NCI-H510A (cell line): ENCODE measurements around the gene QRFP.

ENCODE experiments used
- DNase-seq: peaks from one replicate; lab custom pipeline; 2025; lab: John Stamatoyannopoulos, UW

Gene QRFP

DNA sequence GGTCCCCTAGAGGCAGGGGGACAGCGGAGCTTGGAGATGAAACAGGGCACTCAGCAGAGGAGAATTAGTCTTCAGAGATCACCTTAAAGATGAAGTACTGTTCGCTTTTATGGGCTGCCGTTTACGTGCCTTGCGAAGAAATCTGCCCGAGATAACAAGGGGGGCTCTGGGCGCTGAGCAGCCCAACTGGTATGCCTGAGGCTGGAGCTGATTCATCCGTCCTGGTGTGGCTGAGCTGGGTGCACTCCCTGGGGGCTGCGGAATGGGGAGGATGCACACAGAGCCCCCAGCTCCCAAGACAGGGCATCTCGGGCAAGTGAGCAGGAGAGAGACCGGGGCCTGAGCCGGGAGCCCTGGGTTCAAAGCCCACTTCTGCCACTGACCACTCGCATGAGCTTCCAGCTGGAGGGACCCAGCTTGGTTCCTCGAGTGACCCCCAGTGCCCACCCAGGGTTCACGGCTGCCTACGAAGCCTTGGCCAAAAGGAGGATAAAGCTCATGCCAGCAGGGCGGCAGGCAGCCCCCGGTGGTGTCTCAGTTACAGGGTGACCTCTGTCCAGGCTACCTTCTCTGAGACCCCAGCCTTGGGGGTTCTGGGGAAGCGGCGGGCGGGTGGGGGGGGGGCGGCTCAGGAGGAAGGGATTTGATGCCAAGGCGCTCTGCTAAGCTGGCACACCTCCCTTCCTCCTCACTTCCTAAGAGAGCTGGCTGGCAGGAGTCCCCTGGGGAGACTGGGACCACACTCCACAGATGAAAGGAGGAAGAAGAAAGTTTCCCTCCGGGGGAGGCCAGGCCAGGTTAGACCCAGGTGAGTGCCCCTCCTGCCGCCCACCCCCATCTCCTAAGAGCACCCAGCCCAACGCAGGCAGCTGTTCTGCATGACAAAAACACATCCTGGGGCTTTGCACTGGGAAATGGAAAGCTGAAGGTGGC lies 36.8 kb upstream of the QRFP start:
- no peak for DNase-seq

DNA sequence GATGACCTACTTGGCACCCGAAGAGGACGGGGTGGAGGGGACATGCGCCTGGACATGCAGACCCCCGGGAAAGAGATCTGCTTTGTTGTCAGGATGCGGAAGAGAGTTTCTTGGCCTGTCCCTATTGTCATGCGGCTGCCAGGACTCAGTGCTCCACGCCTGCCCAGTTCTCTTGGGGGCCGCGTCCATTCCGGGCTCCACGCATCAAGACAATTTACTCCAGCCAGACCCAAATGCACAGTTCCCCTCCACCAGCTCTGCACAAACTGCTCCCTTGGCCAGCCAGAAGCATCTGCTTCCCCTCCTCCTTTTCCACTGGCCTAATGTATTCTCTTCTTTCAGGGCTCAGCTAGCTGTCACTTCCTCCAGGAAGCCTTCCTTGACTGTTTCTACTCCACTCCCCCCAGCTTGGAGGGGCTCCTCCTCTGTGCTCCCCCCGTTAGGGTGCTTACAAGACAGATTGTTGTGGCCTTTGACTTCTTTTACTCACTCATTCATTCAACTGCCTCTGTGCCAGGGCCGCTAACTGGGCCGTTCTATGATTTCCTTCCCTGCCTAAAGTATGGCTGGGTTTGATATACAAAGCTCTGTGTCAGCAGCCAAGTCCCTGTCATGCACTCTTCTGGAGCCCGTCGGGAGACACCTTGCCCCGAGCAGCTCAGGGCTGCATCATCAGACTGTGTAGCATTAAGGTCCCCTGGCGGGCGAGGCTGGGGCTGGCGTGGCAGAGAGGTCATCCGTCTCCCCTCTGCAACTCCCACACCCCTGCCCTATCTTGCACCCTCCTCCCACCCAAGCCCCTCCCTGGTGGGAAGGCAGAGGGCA lies 35.9 kb upstream of the QRFP start:
- no peak for DNase-seq

DNA sequence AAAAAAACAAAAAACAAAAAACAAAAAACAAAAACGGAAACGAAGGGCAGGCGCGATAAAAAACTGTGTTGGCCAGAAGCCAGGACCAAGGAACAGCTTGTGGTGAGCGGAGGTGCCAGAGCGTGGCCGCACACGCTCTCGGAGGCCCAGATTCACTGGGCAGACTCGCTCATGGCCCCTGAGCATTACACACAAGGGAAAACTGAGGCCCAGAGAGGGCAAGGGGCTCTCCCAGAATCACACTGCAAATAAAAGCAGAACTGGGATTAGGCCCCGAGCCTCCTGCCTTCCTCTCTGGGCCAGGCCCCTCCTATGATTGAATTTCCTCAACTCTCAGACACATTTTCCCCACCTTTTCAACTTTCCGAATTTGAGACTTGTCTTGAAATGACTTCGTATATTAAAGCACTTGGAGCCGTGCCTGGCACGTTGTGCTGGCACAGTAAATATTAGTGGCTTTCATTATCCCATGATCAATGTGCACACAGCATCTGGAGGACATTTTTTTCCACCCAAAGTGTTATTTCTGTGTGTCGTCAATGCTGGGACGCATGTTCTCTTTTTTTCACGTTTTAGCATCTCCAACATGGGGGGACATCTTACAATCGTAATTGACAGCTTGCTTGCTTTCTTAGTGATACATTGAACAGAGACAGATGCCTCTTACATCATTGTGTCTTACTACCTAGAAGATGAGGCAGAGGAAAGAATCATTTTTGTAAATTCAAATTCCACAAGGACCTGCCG lies 35.1 kb upstream of the QRFP start:
- DNase-seq: no peak

DNA sequence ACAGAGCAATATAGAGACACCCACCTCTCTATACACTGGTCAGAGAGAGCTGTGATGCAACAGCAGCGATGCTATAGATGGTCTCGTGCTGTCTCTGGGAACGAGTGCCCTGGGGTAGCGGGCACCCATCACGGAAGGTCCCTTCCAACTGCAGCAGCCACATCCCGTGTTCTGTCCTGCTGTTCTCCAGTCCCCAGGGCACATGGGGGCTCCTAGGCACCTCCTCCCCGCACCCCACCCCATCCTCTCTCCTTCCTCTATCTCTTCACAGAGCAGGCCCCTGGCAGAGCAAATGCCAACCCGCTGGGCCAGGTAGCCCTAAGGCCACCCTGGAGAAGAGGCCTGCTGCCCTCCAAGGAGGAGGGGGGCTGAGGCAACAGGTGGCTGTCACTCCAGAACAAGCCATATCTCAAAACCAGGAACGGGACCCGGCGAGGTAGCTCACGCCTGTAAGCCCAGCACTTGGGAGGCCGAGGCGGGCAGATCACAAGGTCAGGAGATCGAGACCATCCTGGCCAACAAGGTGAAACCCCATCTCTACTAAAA lies 34.3 kb upstream of the QRFP start:
- no peak for DNase-seq

DNA sequence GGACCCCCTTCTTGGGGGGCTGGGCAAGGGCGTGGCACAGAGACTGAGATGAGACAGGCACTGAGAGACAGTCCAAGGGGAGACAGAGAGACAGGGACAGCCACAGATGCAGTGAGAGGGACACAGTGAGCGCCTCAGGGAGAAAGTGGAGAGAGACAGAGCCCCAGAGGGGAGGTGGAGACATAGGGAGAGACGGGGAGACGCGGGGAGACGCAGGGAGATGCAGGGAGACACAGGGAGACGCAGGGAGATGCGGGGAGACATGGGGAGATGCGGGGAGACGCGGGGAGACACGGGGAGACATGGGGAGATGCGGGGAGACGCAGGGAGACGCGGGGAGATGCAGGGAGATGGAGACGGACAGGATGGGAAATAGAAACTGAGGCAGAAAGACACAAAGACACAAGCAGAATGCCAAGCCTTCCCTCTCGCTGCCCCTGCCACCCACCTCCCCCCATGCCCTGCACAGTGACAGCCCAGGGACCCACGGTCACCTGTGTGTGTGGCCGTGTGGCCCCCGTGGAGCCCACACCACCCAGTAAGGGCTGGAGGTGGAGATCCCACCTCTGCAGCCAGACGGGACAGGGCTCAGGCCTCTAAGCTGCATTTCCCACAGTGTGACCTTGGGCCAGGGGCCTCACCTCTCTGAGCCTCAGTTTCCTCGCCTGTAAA lies 33.7 kb upstream of the QRFP start:
- DNase-seq: no peak

DNA sequence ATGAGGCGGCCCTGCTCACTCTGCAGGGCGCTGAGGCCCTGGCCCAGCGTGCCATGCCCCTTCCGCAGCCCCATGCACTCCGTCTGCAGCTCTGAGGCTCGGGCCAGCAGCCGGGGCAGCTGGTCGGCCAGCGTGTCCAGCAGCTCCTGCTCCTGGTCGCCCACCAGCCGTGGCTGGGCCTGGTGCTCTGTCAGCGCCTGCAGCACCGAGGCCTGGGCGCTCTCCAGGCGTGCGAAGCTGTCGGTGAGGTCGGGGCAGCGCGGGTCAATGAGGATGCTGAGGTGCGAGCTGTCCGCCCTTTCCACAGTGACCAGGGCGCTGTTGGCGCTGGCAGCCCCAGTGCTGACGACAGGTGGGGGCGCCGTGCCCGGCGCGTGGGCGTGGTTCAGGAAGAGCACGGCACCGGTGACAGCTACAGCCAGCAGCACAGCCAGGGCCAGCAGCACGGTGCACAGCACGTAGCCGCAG lies 33.0 kb upstream of the QRFP start:
- DNase-seq: no peak

DNA sequence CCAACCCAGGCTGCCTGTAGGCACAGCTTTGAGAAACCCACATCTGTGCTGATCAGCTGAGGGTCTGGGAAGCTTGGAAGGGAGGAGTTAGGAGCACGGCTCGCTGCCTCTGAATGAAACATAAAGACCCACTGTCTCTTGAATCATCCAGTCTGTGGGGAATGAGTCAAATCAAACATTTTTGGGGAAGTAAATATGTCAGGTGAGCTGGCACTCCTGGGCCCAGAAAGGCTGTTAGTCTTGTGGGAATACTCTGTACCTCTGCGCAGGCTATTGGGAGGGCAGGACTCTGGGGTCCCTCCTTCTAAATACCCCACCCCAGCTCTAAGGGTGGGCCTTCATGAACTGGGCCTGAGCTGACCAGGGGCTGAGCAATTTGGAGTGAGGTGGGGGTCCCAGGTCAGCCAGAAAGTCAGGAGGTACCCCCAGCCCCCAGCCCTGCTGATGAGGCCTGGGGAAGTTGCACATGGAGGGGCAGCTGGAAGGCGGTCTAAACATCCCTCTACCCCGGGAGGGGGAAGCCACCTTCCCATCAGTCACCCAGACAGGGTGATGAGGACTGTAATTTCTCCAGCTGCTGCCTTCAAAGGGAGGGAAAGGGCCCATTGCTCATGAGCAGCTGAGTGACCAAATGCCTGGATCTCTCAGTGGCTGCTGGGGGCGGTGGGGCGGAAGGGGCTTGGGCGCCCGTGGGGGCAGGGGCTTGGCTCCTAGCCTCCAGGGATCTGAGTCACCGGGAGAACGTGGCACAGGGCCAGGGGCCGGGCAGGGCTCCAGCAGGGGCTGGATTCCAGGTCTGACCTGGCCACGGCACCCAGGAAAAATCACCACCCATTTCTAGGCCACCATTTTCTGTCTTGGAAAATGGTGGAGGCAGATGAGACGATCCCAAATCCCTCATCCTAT lies 31.6 kb upstream of the QRFP start:
- DNase-seq: no peak

DNA sequence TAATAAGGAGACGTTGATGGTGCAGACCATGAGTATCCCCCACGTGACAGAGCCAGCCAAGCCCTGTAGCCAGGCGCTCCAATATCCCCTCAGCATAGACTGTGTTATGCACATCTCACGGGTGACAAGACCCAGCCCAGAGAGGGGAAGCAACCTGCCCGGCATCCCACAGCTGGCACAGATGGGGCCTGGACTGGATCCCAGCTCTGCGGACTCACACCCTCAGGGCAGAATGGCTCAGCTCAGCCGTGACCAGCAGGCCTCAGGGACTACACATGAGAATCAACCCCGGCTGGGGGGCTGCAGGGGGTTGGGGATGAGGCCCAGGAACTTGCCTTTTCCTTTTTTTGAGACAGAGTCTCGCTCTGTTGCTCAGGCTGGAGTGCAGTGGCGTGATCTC lies 30.7 kb upstream of the QRFP start:
- no peak for DNase-seq

DNA sequence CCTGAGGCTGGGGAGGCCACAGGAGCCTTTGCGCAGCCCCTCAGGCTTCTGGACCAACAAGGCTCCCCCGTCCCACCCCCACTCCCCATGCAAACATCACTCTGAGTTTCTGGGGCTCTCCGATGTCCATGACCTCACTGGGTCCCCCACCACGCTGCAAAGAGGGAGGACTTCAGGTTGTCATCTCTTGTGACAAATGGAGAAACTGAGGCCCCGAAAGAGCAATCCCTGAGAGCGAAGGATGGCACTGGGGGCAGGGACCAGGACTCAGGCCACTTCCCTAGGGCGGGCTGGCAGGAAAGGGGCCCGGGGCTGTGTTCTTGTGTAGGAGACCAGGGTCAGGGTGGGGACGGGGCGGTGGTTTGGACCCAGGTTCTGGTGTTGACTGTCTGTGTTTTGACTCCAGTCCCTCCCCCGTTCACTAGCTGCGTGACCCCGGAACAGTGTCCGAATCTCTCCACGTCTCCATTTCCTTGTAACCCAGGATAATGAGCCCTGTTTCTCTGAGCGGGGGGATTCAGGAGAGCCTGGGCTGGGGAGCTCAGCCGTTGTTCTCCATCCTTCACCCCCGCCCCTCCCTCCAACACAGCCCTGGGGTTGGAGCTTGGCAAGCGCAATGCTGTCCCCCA lies 28.6 kb upstream of the QRFP start:
- DNase-seq: no peak

DNA sequence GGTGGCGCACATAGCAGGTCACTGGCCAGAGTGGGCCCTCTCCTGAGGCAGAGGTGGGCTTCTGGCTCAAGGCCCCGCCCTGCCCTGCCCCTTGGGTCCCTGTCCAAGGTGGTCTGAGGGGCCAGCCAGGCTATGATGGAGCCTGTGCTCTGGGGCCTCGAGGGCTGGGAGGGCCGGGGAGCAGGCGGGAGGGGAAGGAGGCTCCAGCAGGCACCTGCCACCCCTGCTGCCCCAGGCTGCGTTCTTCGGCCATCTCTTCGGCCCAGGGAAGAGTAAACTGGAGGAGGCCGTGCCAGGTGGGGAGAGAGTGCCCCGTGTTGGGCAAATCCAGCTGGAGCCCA lies 27.8 kb upstream of the QRFP start:
- DNase-seq: no peak

DNA sequence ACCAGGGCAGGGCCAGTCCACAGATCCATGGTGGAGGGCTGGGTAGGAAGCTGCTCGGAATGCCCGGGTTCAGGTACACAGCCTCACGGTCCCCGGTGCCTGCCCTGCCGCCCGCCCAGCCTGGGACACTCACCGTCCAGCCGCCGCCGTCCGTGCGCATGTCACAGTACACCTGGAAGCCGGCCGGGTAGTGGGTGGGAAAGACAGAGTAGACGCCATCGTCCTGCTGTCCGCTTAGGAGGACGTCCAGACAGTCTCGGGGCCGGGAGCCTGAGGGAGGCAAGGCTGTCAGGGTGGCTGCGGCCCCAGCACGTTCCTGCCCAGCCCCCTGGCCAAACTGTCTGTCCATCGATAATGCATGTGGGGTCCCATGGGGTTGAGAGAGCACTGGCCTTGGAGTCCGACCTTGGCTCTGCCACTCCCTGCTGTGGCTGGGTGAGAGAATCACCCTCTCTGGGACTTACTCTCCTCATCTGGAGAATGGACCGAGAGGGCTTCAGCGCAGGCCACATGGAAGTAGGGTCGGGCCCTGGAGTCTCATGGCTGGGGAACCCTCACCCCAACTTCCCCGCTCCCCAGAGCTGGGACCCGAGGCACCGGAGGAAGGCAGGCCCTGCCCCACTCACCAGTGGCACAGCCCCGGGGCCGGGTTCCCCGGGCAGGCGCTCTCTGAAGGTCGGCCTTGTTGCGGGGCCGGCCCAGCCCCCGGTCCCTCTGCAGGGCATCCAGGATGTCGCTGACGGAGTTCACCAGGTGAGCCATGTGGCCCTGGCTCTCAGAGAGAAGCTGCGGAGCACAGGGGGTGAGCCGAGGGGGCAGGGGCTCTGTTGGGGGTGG lies 27.2 kb upstream of the QRFP start:
- no peak for DNase-seq

DNA sequence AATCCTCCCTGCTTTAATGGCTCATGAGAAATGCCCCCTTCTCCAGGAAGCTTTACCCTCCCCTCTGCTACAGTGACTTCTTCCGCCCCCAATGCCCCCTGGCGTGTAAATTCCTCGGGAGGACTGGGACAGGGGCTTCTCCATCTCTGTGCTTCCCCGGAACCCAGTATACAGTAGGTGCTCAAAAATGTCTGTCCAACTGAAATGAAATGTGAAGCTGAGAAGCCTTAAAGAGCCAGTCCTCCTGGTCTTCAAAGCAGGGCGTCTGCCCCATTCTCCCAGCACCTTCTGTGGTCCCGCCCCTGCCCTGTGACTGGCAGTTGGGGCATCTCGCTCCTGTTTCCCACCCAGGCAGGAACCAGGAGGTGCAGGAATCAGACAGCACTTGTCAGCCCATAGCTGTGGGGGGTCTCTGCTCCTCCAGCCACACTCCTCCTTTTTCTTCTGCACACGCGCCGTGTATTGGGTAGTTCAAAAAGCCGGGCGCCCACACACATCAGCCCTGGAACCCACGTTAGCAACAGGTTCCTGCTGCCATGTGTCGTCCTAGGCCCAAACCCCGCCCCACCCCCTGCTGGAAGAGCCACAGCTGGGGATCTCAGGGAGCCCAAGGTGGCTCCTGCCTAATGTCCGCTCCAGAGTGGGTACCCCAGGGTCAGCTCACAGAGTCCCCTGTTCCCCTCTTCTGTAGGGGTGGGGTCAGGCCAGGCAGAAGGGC lies 26.4 kb upstream of the QRFP start:
- DNase-seq: no peak

DNA sequence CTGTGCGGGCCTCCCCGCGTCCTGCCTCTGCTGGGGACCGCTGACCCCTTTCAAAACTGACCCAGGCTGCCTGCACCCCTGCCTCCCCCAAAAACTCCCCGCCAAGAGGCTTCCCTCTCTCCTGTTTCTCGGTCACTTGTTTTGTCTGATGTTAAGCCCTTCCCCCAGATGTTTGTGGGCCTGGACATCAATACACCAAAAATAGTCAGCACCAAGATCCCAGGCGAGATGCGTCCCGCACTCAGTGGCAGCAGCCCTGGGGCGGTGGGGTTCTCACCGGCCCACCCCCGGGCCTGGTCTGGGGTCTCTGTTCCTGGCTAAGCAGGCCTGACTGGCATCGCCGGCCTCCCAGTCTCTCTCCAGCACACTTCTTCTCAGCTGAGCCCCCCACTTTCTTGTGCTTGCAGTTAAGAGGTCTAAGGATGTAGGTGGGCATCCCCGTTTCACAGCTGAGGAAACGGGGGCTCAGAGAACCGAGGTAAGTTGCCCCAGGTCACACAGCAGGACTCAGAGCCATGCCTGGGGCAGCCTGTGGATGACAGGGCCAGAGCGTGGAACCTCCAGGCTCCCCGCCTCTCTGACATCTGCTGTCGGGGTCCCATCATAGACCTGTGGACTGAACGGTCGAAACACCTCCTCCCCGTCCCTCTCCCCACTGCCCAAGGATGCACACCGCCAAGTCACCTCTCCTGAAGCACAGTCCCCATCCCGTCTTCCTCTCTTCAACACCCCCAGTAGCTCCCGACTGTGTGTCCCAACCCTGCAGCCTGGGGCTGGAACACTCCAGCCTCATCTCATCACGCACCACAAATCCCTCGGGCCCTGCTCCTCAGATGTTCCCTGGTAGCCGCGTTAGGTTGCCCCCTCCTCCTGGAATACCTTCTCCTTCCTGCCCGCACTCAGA lies 25.6 kb upstream of the QRFP start:
- DNase-seq: no peak

DNA sequence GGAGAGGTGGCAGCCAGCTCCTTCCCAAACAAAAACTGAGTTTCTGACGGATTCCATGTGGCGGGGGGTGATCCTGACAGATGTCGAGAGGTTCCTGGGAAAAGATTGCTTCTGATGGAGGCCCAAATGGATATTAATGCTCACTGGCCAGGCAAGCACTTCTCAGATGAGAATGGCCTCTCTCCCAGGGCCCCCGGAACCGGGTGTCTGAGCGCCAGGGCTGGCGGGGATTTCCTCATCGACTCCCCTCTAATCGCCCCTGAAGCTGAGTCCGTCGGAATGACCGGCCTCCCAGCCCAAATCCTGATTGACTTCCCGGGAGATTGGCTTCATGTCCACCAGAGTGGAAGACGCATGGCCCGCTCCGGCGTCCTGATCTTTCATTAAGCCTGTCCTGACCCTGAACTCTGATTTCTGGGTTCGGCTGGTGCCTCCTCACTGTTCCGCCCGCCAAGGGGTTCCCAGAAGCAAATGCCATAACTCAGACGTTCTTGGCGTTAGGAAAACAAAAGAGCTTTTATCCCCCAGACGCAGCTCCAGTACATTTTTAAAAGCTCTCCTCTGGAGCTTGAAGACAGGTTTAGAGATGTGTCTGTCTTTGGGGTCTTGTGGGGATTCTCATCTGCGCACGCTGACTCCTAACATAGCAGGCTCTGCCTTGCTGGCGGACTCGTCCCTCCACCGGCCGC lies 24.8 kb upstream of the QRFP start:
- DNase-seq: no peak

DNA sequence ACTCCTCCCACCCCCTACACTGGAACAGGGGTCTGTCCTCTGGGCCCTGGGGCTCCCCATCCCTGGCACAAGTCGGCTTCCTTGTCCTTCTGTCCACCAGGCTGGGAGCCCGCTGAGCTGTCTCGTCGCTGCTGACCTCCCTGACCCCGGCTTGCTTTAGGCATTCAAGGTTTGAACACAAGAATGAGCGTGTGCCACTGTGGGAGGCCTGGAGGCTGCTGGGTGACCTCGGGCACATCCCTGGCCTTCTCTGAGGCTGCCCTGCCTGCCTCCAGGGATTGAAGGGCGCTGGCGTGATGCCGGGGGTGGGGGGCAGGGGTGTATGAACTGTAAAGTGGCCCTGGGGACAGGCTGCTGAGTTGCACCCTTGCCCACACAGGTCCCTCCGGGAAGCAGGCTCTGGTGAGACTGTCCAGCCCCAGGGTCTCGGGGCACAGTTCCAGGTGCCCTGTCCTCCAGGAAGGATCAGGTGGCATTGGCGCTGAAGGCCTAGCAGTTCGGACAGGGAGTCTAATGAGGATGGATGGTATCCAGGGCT lies 24.2 kb upstream of the QRFP start:
- DNase-seq: no peak

DNA sequence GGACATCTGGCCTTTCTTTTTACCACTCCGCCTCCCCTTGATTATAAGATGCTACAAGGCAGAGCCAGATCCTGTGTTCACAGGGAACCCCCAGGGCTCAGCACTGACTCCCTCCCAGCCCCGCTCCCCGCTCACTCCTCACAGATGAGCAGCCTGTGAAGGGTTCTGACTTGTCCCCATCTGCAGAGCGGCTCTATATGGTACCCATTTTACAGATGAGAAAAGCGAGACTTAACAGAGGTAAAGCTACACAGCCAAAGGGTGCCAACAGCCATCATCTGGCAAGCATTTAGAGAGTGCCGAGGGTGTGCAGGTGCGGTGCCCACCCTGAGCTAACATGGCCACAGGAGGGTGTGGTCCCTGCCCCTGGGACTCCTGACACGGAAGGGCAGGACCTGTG lies 23.6 kb upstream of the QRFP start:
- no peak for DNase-seq
